Measurements from ENCODE around the gene ATP2B2.

The ATP2B2 gene

GRCh38 chr3:10504171-10505049 is 976 bp downstream of the ATP2B2 start:
- no peak for DNase-seq (ENCODE audit: low spot score)
- TF ChIP-seq, protein P1, sequence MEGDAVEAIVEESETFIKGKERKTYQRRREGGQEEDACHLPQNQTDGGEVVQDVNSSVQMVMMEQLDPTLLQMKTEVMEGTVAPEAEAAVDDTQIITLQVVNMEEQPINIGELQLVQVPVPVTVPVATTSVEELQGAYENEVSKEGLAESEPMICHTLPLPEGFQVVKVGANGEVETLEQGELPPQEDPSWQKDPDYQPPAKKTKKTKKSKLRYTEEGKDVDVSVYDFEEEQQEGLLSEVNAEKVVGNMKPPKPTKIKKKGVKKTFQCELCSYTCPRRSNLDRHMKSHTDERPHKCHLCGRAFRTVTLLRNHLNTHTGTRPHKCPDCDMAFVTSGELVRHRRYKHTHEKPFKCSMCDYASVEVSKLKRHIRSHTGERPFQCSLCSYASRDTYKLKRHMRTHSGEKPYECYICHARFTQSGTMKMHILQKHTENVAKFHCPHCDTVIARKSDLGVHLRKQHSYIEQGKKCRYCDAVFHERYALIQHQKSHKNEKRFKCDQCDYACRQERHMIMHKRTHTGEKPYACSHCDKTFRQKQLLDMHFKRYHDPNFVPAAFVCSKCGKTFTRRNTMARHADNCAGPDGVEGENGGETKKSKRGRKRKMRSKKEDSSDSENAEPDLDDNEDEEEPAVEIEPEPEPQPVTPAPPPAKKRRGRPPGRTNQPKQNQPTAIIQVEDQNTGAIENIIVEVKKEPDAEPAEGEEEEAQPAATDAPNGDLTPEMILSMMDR (IDR thresholded peaks at IDR 0.05; ENCODE audit: extremely low read depth, insufficient read depth, missing control alignments): no peak
- in situ Hi-C loops (cut with MboI; ENCODE audit: low pct_unique_long_range_greater_than_20kb, low sequenced_read_pairs, unreplicated experiment): no loop called here

- no peak for DNase-seq (ENCODE audit: low spot score)
- in situ Hi-C loops (cut with MboI; ENCODE audit: low pct_unique_long_range_greater_than_20kb, low sequenced_read_pairs, unreplicated experiment): no loop called here
- TF ChIP-seq, protein P1 (IDR thresholded peaks at IDR 0.05; ENCODE audit: extremely low read depth, insufficient read depth, missing control alignments): no peak
These were observed 2.1 kb downstream of the ATP2B2 start for GRCh38 chr3:10503217-10503796.

DNA sequence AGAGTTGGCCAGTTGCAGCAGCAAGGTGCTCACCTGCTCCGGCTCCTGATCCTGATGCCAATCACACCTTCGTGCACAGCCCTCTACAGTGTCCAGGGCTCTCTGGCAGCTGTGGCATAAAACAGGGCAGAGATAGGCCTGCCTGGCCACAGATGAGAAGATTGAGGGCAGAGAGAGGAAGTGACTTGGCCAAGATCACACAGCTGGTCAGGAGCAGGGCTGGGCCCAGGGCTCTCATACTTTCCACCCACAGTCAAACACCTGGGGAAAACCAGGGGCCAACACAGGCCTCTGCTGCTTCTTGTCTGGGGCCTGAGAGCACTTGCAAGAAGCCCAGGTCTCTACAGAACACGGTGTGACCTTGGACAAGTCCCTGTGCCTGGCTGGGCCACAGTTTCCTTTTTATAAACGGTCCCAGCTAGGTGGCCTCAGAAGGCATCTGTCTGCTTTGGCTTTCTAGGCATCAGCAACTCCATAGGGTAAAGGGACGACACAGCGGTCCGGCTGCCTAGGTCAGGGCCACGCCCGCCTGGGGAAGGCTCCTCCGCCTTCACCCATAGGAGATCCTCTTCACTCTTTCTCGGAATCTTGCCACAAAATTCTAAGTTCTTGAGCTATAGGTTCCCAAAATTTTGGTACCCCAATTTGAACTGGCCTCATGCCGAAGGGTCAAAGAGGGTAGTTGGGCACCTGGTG is 3.1 kb downstream of the ATP2B2 start:
- DNase-seq (ENCODE audit: low spot score): no peak
- in situ Hi-C loops (cut with MboI; ENCODE audit: low pct_unique_long_range_greater_than_20kb, low sequenced_read_pairs, unreplicated experiment): no loop called here
- TF ChIP-seq, protein P1 (IDR thresholded peaks at IDR 0.05; ENCODE audit: extremely low read depth, insufficient read depth, missing control alignments): no peak

GRCh38 chr3:10501664-10502052 is 3.7 kb downstream of the ATP2B2 start:
- DNase-seq (ENCODE audit: low spot score): no peak

DNA sequence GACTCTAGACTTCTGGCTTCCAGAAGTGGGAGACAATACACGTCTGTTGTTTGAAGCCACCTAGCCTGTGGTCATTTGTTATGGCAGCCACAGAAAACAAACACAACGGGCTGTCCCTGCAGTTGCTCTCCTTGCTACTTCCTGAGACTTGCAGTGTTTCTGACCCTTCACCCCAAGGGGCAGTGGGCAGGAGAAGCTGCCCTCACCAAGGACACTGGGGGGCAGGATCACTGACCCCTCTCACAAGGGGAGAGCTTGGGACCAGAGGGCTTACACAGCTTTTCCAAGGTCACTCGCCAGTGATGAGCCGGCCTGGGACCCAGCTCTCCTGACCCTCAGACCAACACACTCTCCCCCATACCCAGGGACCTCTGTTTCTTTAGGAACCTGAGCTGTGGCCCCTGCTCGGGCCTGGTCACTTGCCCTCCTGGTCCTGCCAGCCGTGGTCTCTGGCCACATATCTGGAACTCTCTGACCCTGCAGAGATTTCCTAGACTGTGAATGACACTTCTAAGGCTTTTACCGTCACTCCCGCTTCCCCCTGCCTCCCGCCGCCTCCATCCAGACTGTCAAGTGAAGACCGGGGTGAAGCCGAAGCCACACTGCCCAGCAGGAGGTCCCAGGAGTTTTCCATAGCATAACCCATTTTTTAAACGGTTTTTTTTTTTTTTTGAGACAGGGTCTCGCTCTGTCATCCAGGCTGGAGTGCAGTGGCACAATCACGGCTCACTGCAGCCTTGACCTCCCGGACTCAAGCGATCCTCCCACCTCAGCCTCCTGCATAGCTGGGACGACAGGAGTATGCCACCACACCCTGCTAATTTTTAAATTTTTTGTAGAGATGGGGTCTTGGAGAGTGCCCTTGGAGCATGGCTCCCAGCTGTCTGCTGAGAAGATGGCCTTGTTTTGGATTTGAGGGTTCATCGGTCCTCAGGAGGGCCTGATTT is 4.4 kb downstream of the ATP2B2 start:
- no peak for DNase-seq (ENCODE audit: low spot score)
- in situ Hi-C loops (cut with MboI; ENCODE audit: low pct_unique_long_range_greater_than_20kb, low sequenced_read_pairs, unreplicated experiment): no loop called here
- TF ChIP-seq, protein P1 (IDR thresholded peaks at IDR 0.05; ENCODE audit: extremely low read depth, insufficient read depth, missing control alignments): no peak

More at GRCh38 chr3:10501664-10502052, 3.7 kb downstream of the ATP2B2 start:
- in situ Hi-C loops (cut with MboI; ENCODE audit: low pct_unique_long_range_greater_than_20kb, low sequenced_read_pairs, unreplicated experiment): no loop called here
- TF ChIP-seq, protein P1 (IDR thresholded peaks at IDR 0.05; ENCODE audit: extremely low read depth, insufficient read depth, missing control alignments): no peak

- no peak for DNase-seq (ENCODE audit: low spot score)
- TF ChIP-seq, protein P1 (IDR thresholded peaks at IDR 0.05; ENCODE audit: extremely low read depth, insufficient read depth, missing control alignments): no peak
- in situ Hi-C loops (cut with MboI; ENCODE audit: low pct_unique_long_range_greater_than_20kb, low sequenced_read_pairs, unreplicated experiment): no loop called here
These were observed 7.1 kb downstream of the ATP2B2 start for GRCh38 chr3:10498271-10498670.

All from GM13977 (cell line).